SK-N-SH (cell line): ENCODE results near the gene FTO. TPM values are rescaled to one million over a fixed set of nuclear protein-coding genes. Genes with fewer than 3 reads are reported as not detected.

Source experiments
- CTCF ChIA-PET: fragments of 300-600, 350-600 bp; formaldehyde crosslinking; extraction: SDS; loops from one replicate; lab custom pipeline; 2021; lab: Yijun Ruan, JAX
- POLR2A ChIA-PET: fragments of 350-600 bp; sonication (Branson Sonifier 250); formaldehyde crosslinking; extraction: SDS; loops from one replicate; lab custom pipeline; 2020; ENCODE audit warnings: antibody characterized with exemption, inconsistent platforms; lab: Yijun Ruan, JAX
- DNase-seq: peaks from one replicate; pipeline ENCODE4 v3.0.0; 2012
- H2AFZ ChIP-seq: fragments of 200-600 bp; sonication (generic); 2 replicates; pipeline ENCODE4 v1.8.1; 2016; ENCODE audit warnings: antibody characterized with exemption, mild to moderate bottlenecking, low read depth
- H3F3A ChIP-seq: fragments of 200-600 bp; sonication (generic); replicated peaks from 2 replicates; pipeline ENCODE3; 2016; ENCODE audit warnings: antibody characterized with exemption, mild to moderate bottlenecking; ENCODE audit not compliant: insufficient read depth
- H3K27ac ChIP-seq, 2 experiments: fragments of 200-500 bp in 1 of 2; fragments of 200-600 bp in 1 of 2; sonication (Bioruptor generic) in 1 of 2; sonication (generic), shearing (Covaris generic) in 1 of 2; 2 replicates each; pipeline versions ENCODE4 v1.5.1 to v1.6.1; 2014 to 2016; ENCODE audit warnings: low read depth in 2 of 2, inconsistent platforms in 1 of 2, low read length in 1 of 2, mild to moderate bottlenecking in 1 of 2, mixed read lengths in 1 of 2
- H3K27me3 ChIP-seq: fragments of 200-600 bp; sonication (generic), shearing (Covaris generic); 2 replicates; pipeline ENCODE4 v1.6.1; 2016; ENCODE audit warnings: mixed run types; ENCODE audit not compliant: insufficient read depth
- H3K36me3 ChIP-seq, 2 experiments: fragments of 200-500 bp in 1 of 2; fragments of 200-600 bp in 1 of 2; sonication (Bioruptor generic) in 1 of 2; sonication (generic) in 1 of 2; replicated peaks in 1 of 2; 2 replicates each; pipeline versions ENCODE3 to v1.5.1; 2014 to 2016; ENCODE audit warnings: low read length in 1 of 2, mild to moderate bottlenecking in 1 of 2; ENCODE audit not compliant: insufficient read depth in 2 of 2, control insufficient read depth in 1 of 2
- H3K4me1 ChIP-seq, 2 experiments: fragments of 200-500 bp in 1 of 2; fragments of 200-600 bp in 1 of 2; sonication (Bioruptor generic) in 1 of 2; sonication (generic), shearing (Covaris generic) in 1 of 2; 2 replicates each; pipeline versions ENCODE4 v1.5.1 to v1.6.1; 2014 to 2016; ENCODE audit warnings: low read depth in 1 of 2, low read length in 1 of 2, mixed run types in 1 of 2; ENCODE audit not compliant: insufficient read depth in 2 of 2, control insufficient read depth in 1 of 2
- H3K4me2 ChIP-seq: fragments of 200-600 bp; sonication (generic), shearing (Covaris generic); 2 replicates; pipeline ENCODE4 v1.6.1; 2017; ENCODE audit warnings: mixed run types
- H3K4me3 ChIP-seq, 2 experiments: fragments of 200-500 bp in 1 of 2; fragments of 200-600 bp in 1 of 2; sonication (Bioruptor generic) in 1 of 2; sonication (generic), shearing (Covaris generic) in 1 of 2; 2 replicates each; pipeline versions ENCODE4 v1.5.1 to v1.8.1; 2014 to 2016; ENCODE audit warnings: low read depth in 2 of 2, inconsistent platforms in 1 of 2, low read length in 1 of 2, mild to moderate bottlenecking in 1 of 2, mixed read lengths in 1 of 2, moderate library complexity in 1 of 2
- H3K79me2 ChIP-seq: fragments of 200-600 bp; sonication (generic); 2 replicates; pipeline ENCODE4 v1.8.1; 2017; ENCODE audit warnings: mild to moderate bottlenecking; ENCODE audit not compliant: insufficient read depth
- H3K9ac ChIP-seq: fragments of 200-600 bp; sonication (generic); 2 replicates; pipeline ENCODE4 v1.6.1; 2017; ENCODE audit warnings: mixed run types
- H3K9me2 ChIP-seq: fragments of 200-600 bp; sonication (generic); 2 replicates; pipeline ENCODE4 v1.6.1; 2017; ENCODE audit warnings: mixed run types
- H3K9me3 ChIP-seq: fragments of 200-600 bp; sonication (generic); 2 replicates; pipeline ENCODE4 v1.6.1; 2017; ENCODE audit warnings: mixed run types, mild to moderate bottlenecking, moderate library complexity
- H4K20me1 ChIP-seq: fragments of 200-600 bp; sonication (generic); 2 replicates; pipeline ENCODE4 v1.6.1; 2017; ENCODE audit warnings: mild to moderate bottlenecking, mixed run types; ENCODE audit not compliant: insufficient read depth
- EZH2phosphoT487 ChIP-seq: fragments of 200-600 bp; sonication (generic); IDR thresholded peaks from 2 replicates; pipeline ENCODE4 v1.6.1; 2017; ENCODE audit warnings: low read depth, mixed run types, mild to moderate bottlenecking, antibody characterized with exemption, moderate library complexity, borderline replicate concordance
- FOSL2 ChIP-seq: IDR thresholded peaks from 2 replicates; pipeline ENCODE4 v1.4.0; 2012; ENCODE audit warnings: low read depth, mild to moderate bottlenecking, moderate library complexity, borderline replicate concordance
- FOXM1 ChIP-seq: IDR thresholded peaks from 2 replicates; pipeline ENCODE4 v1.4.0; 2012; ENCODE audit warnings: low read depth, mild to moderate bottlenecking
- GABPA ChIP-seq: IDR thresholded peaks from 2 replicates; pipeline ENCODE4 v1.4.0; 2012; ENCODE audit warnings: low read depth, mild to moderate bottlenecking
- GATA2 ChIP-seq: sonication (generic); formaldehyde crosslinking; IDR thresholded peaks from 2 replicates; pipeline ENCODE4 v1.5.0; 2020; ENCODE audit warnings: mild to moderate bottlenecking, missing genetic modification reagents
- MEF2A ChIP-seq: IDR thresholded peaks from 2 replicates; pipeline ENCODE4 v1.4.0; 2012; ENCODE audit warnings: low read depth, borderline replicate concordance
- MXI1 ChIP-seq: IDR thresholded peaks from 2 replicates; pipeline ENCODE4 v1.6.1; 2012; ENCODE audit warnings: mild to moderate bottlenecking, low read depth, low read length, improper control_type of control experiment
- NRF1 ChIP-seq: IDR thresholded peaks from 2 replicates; pipeline ENCODE4 v1.6.1; 2012; ENCODE audit warnings: low read depth, mild to moderate bottlenecking, low read length
- SIN3A ChIP-seq: IDR thresholded peaks from 2 replicates; pipeline ENCODE4 v1.6.1; 2012; ENCODE audit warnings: low read depth, mild to moderate bottlenecking, low read length, moderate library complexity, borderline replicate concordance
- SMC3 ChIP-seq: IDR thresholded peaks from 2 replicates; pipeline ENCODE4 v1.6.1; 2012; ENCODE audit warnings: low read depth, low read length, improper control_type of control experiment
- TAF1 ChIP-seq: IDR thresholded peaks from 2 replicates; pipeline ENCODE4 v1.6.1; 2012; ENCODE audit warnings: low read depth, mild to moderate bottlenecking, low read length, moderate library complexity, borderline replicate concordance
- TCF12 ChIP-seq: IDR thresholded peaks from 2 replicates; pipeline ENCODE4 v1.4.0; 2012
- TEAD4 ChIP-seq: IDR thresholded peaks from 2 replicates; pipeline ENCODE4 v1.4.0; 2012; ENCODE audit warnings: mild to moderate bottlenecking, borderline replicate concordance; ENCODE audit not compliant: insufficient read depth
- USF2 ChIP-seq: fragments of 150-350 bp; IDR thresholded peaks from 2 replicates; pipeline ENCODE4 v1.6.1; 2017; ENCODE audit warnings: antibody characterized with exemption, low read length, low read depth, borderline replicate concordance
- YY1 ChIP-seq: IDR thresholded peaks from 2 replicates; pipeline ENCODE4 v1.4.0; 2012; ENCODE audit warnings: low read depth, mild to moderate bottlenecking
- WGBS: methylation state at CpG from one replicate; pipeline ENCODE4 v1.1.6; 2017; ENCODE audit warnings: low lambda C conversion rate; 5-methylcytosine and 5-hydroxymethylcytosine counted together
- polyA plus RNA-seq, 3 experiments: library from polyadenylated mRNA; depleted of rRNA; stranded (reverse); fragments of >200 nt; gene quantifications; 2 replicates each; pipeline ENCODE4 v1.2.3, GENCODE V29; 2012
- TF ChIP-seq, protein P1 (sequence below): IDR thresholded peaks from 2 replicates; pipeline ENCODE4 v1.4.0; 2012; ENCODE audit warnings: low read depth
- TF ChIP-seq, protein P2 (sequence below): IDR thresholded peaks from 2 replicates; pipeline ENCODE4; 2012

FTO gene
- polyA plus RNA-seq, 1 of the 3 experiments (the other 2 are of a cell fraction): 41.2 TPM

DNA sequence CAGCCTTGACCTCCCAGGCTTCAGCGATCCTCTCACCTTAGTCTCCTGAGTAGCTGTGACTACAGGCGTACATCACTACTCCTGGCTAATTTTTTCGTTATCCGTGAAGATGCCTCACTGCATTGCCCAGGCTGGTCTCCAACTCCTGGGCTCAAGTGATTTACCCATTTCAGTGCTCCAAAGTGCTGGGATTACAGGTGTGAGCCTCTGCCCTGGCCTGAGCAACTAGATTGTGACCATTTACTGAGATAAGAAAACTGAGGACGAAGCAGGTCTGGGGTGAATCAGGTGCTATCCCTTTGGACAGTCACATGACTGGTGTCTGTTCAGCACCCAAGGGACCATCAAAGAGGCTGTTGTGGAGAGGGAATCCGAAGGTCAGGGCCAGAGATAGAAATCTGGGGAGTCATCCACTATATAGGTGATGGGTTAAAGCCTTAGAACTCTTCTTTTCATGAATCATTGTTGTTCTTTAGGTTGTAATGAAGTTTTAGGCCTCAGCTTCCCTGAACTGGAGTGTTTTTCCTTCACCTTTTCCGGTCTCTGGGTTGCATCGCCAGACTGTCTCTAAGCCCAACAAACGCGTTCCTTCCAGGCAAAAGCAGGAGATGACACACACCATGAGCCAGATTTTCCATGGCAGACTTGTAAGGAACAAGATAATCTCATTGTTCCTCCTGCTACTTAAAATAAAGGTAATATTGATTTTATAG lies 62.5 kb downstream of the FTO start:
- TF ChIP-seq USF2: no peak
- no peak for TF ChIP-seq TCF12
- TF ChIP-seq FOXM1: no peak
- no peak for TF ChIP-seq MXI1
- TF ChIP-seq FOSL2: no peak
- no peak for TF ChIP-seq TAF1
- TF ChIP-seq EZH2phosphoT487: no peak
- TF ChIP-seq, protein P1, sequence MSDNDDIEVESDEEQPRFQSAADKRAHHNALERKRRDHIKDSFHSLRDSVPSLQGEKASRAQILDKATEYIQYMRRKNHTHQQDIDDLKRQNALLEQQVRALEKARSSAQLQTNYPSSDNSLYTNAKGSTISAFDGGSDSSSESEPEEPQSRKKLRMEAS: no peak
- no peak for TF ChIP-seq TEAD4
- TF ChIP-seq SIN3A: no peak
- no peak for TF ChIP-seq GATA2 (CRISPR knock-in tag)
- no peak for TF ChIP-seq YY1
- no peak for TF ChIP-seq SMC3
- TF ChIP-seq, protein P2, sequence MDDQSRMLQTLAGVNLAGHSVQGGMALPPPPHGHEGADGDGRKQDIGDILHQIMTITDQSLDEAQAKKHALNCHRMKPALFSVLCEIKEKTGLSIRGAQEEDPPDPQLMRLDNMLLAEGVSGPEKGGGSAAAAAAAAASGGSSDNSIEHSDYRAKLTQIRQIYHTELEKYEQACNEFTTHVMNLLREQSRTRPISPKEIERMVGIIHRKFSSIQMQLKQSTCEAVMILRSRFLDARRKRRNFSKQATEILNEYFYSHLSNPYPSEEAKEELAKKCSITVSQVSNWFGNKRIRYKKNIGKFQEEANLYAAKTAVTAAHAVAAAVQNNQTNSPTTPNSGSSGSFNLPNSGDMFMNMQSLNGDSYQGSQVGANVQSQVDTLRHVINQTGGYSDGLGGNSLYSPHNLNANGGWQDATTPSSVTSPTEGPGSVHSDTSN: no peak
- no peak for TF ChIP-seq GABPA
- no peak for TF ChIP-seq MEF2A
- no peak for TF ChIP-seq NRF1
- POLR2A ChIA-PET: no interaction called here
- H3K27ac ChIP-seq: no peak overlapping the region; a peak in 1 of 4 replicates

More for the DNA sequence above, 62.5 kb downstream of the FTO start:
- peaks cover 11% of the 10 kb centered on the region for H3F3A ChIP-seq
- H3K79me2 ChIP-seq: peaks cover 27% of the 10 kb centered on the region
- no peak overlapping the region for H3K4me2 ChIP-seq
- 79% methylated on average over 10 of the region's 10 CpGs for WGBS
- no peak overlapping the region for H3K4me3 ChIP-seq
- H4K20me1 ChIP-seq: peaks cover 21% of the 10 kb centered on the region
- CTCF ChIA-PET: interaction anchor here (1.9 kb wide), 1 partner anchor 23 kb away, joined by 4 read pairs; no protein-coding TSS in a partner anchor
- H3K27me3 ChIP-seq: no peaks in the 10 kb centered on the region
- no peaks in the 10 kb centered on the region for H3K36me3 ChIP-seq
- no peaks in the 10 kb centered on the region for H3K9me2 ChIP-seq
- no peaks in the 10 kb centered on the region for H3K9me3 ChIP-seq
- no peak overlapping the region for H2AFZ ChIP-seq
- DNase-seq: no peak
- H3K9ac ChIP-seq: no peak overlapping the region
- peaks cover 8 to 30% of the 10 kb centered on the region in 2 experiments for H3K4me1 ChIP-seq
